Testis (tissue), 3 donors: ENCODE results near the gene TACR1. TPM values are rescaled to one million over a fixed set of nuclear protein-coding genes. Genes with fewer than 3 reads are reported as not detected.

ENCODE experiments used
- DNase-seq: peaks from one replicate; pipeline ENCODE4 v3.0.0-alpha.2; 2019
- H3K27ac ChIP-seq, 2 donors: fragments of 200-600 bp; sonication (generic); one replicate each; pipeline ENCODE4 v1.5.1; 2019
- H3K27me3 ChIP-seq: fragments of 200-600 bp; sonication (generic); one replicate; pipeline ENCODE4 v1.5.1; 2019
- H3K36me3 ChIP-seq: fragments of 200-600 bp; sonication (generic); one replicate; pipeline ENCODE4 v1.5.1; 2017; ENCODE audit warnings: low read depth; ENCODE audit errors: missing control alignments
- H3K4me1 ChIP-seq: fragments of 200-600 bp; sonication (generic); one replicate; pipeline ENCODE4 v1.5.1; 2019
- H3K4me3 ChIP-seq, 2 donors: fragments of 200-600 bp; sonication (generic); one replicate each; pipeline ENCODE4 v1.5.1; 2017 to 2019
- H3K9me3 ChIP-seq: fragments of 200-600 bp; sonication (generic); one replicate; pipeline ENCODE4 v1.5.1; 2017
- POLR2A ChIP-seq: fragments of 450-650 bp; IDR thresholded peaks from one replicate; pipeline ENCODE4 v1.6.1; 2017; ENCODE audit warnings: antibody characterized with exemption, mild to moderate bottlenecking, moderate library complexity
- WGBS, 2 donors: methylation state at CpG; one replicate each; pipeline ENCODE4 v1.1.5; 2018; 5-methylcytosine and 5-hydroxymethylcytosine counted together
- intact Hi-C: fragments of 100-400 bp; cut with DNase I; formaldehyde crosslinking; loops from one replicate; pipeline ENCODE4 v1.15.1; 2023; ENCODE audit warnings: low total_unique reads
- polyA plus RNA-seq: library from polyadenylated mRNA; stranded (reverse); fragments of 350-450 nt; fragmentation: Illumina TruSeq; extraction: RNeasy Lipid Tissue Mini Kit (QIAGEN cat#74804); gene quantifications from one replicate; pipeline ENCODE4 v1.2.3, GENCODE V29; 2014; ENCODE audit warnings: low read depth, low replicate concordance; ENCODE audit not compliant: insufficient read depth
- total RNA-seq, 2 donors: library from RNA; depleted of rRNA; stranded (reverse); fragments of >200 nt; gene quantifications; one replicate each; pipeline ENCODE4 v1.2.3, GENCODE V29; 2016
- TF ChIP-seq, protein P1 (sequence below), 3 experiments: fragments of 450-650 bp in 2 of 3; fragments of 200-600 bp in 1 of 3; sonication (generic) in 1 of 3; IDR thresholded peaks; one replicate each; pipeline ENCODE4 v1.5.1; 2016 to 2019; ENCODE audit warnings: antibody characterized with exemption in 3 of 3, mild to moderate bottlenecking in 2 of 3, moderate library complexity in 1 of 3

The TACR1 gene
- total and polyA plus RNA-seq, 3 donors from 2014 or later: 0.06 to 0.47 (median 0.38) TPM

DNA sequence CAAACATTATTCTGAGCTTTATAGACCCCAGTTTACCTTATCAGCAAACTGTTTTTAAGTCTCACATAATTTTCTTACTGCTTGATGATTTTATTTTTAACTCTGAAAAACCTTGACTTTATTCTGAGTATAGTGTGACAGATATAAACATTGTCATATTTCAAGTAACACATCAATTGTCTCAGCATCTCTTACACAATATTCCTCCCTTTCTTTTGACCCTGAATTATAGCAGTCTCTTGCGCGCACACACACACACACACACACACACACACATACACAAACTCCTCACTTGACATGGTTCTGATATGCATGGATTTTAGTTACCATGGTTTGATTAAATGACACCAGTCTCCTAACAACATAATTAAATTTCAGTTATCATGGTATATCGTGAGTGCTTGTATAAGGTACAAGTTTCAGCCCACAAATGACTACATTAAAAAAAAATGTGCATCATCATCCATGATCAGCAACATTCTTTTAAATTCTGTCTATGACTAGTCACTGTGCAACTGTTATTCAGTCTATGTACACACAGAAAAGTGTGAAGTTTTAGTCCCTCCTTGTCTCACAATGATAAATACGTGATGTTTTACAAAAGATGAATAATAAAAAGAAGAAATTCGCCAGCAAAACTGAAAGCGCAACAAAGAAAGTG, 39.5 kb upstream of the TACR1 start:
- Histone ChIP-seq H3K36me3 (no peaks in the 10 kb centered on the region), H3K27ac (no peak overlapping the region), H3K9me3 (no peaks in the 10 kb centered on the region), H3K4me1 (no peaks in the 10 kb centered on the region), H3K27me3 (no peaks in the 10 kb centered on the region), H3K4me3 (no peak overlapping the region)
- no peak for DNase-seq
- WGBS, 2 donors: 66 to 68% methylated on average over 6 of the region's 6 CpGs
- no peak for TF ChIP-seq POLR2A
- TF ChIP-seq, protein P1, sequence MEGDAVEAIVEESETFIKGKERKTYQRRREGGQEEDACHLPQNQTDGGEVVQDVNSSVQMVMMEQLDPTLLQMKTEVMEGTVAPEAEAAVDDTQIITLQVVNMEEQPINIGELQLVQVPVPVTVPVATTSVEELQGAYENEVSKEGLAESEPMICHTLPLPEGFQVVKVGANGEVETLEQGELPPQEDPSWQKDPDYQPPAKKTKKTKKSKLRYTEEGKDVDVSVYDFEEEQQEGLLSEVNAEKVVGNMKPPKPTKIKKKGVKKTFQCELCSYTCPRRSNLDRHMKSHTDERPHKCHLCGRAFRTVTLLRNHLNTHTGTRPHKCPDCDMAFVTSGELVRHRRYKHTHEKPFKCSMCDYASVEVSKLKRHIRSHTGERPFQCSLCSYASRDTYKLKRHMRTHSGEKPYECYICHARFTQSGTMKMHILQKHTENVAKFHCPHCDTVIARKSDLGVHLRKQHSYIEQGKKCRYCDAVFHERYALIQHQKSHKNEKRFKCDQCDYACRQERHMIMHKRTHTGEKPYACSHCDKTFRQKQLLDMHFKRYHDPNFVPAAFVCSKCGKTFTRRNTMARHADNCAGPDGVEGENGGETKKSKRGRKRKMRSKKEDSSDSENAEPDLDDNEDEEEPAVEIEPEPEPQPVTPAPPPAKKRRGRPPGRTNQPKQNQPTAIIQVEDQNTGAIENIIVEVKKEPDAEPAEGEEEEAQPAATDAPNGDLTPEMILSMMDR (IDR thresholded peaks at IDR 0.05): no peak
- intact Hi-C loops: no loop called here

- no peak for TF ChIP-seq POLR2A
- TF ChIP-seq, protein P1 (IDR thresholded peaks at IDR 0.05): no peak
- no peaks in the 10 kb centered on the region for H3K36me3 ChIP-seq
- H3K9me3 ChIP-seq: no peaks in the 10 kb centered on the region
- H3K4me1 ChIP-seq: no peaks in the 10 kb centered on the region
- H3K27me3 ChIP-seq: no peaks in the 10 kb centered on the region
- DNase-seq: no peak
- WGBS, 2 donors: 50 to 71% methylated on average over 1 of the region's 1 CpG
- no peak overlapping the region for H3K27ac ChIP-seq
- no peak overlapping the region for H3K4me3 ChIP-seq
- intact Hi-C loops: no loop called here
These were observed 38.0 kb upstream of the TACR1 start for GRCh38 chr2:75237296-75237695.

GRCh38 chr2:75233965-75234364, 34.6 kb upstream of the TACR1 start:
- Histone ChIP-seq H3K9me3 (no peaks in the 10 kb centered on the region), H3K36me3 (no peaks in the 10 kb centered on the region), H3K27me3 (no peaks in the 10 kb centered on the region), H3K27ac (no peak overlapping the region), H3K4me3 (no peak overlapping the region), H3K4me1 (no peaks in the 10 kb centered on the region)
- no peak for TF ChIP-seq POLR2A
- TF ChIP-seq, protein P1 (IDR thresholded peaks at IDR 0.05): no peak
- 93 to 94% methylated on average over 4 of the region's 4 CpGs for WGBS, 2 donors
- intact Hi-C loops: no loop called here
- DNase-seq: no peak

DNA sequence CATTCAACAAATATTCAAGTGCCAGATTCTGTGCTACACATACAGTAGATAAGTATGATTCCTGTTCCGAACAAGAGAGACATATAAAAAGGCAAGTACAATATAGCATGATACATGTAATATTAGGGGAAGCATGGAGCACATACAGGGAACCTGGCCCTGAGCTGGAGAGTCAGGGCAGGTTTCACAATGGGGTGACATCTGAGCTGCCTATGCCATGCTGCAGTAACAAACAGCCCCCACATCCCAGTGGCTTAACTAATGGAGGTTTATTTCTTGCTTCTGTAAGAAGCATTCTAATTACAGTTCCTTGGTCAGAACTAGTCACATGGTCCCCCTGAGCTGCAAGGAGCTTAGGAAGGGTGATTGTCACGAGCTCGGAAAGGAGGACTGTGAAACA, 27.3 kb upstream of the TACR1 start:
- H3K4me1 ChIP-seq: no peaks in the 10 kb centered on the region
- no peaks in the 10 kb centered on the region for H3K27me3 ChIP-seq

More for the DNA sequence above, 27.3 kb upstream of the TACR1 start:
- no peaks in the 10 kb centered on the region for H3K9me3 ChIP-seq
- H3K4me3 ChIP-seq: no peak overlapping the region
- H3K27ac ChIP-seq: no peak overlapping the region
- H3K36me3 ChIP-seq: no peaks in the 10 kb centered on the region
- WGBS, 2 donors: 94 to 96% methylated on average over 3 of the region's 3 CpGs
- no peak for TF ChIP-seq POLR2A
- TF ChIP-seq, protein P1 (IDR thresholded peaks at IDR 0.05): no peak
- DNase-seq: no peak
- intact Hi-C loops: no loop called here
